HPDE6-E6E7 (cell line): ENCODE data around the gene SLC22A24.
"Not testable (repeated sequence)": the region's sequence is repeated elsewhere in the genome, so short reads cannot be mapped to it uniquely, and the experiment has no call there.

Experiments
- DNase-seq: peaks from one replicate; pipeline ENCODE4 v3.0.0; 2011; ENCODE audit warnings: missing footprints; ENCODE audit errors: extremely low spot score

The SLC22A24 gene

GRCh38 chr11:63144121-63144520 lies at the start of gene SLC22A24:
Gene SLC22A24, minus strand, starts transcription at chr11:63144221. Its CDS starts 442 bp downstream, at chr11:63143779.
- no peak for DNase-seq

DNA sequence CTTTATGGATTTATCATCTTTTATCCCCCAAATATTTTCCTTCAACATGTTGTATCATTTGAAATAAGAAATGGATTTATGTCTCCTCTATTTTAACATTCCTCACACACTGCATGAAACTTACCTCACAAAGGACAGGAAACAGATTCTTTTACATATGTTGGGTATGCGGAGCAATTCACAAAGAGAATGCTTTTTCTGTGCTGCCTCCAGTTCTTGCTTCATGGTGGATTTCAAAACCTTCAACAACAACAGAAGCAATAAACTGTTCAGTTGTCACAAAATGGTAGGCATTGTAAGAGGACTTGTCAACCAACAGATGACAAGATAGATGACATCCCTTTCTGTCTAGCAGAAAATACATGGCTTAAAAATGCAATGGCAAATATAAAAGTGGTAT lies 36.5 kb upstream of the SLC22A24 start:
- no peak for DNase-seq

- no peak for DNase-seq
Measured at GRCh38 chr11:63179432-63180041, 35.5 kb upstream of the SLC22A24 start.

DNA sequence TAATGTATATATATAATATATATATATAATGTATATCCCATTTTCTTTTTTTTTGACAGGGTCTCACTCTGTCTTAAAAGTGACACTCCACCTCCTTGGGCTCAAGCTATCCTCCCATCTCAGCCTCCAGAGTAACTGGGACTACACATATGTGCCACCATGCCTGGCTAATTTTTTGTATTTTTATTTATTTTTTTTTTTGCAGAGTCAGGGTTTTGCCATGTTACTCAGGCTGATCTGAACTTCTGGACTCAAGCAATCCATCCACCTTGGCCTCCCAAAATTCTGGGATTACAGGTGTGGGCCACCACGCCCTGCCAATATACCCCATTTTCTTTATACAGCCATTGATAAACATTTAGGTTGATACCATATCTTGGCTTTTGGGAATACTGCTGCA lies 33.9 kb upstream of the SLC22A24 start:
- no peak for DNase-seq

GRCh38 chr11:63165706-63166310 lies 21.8 kb upstream of the SLC22A24 start:
- no peak for DNase-seq

GRCh38 chr11:63155794-63156193 lies 11.8 kb upstream of the SLC22A24 start:
- no peak for DNase-seq

DNA sequence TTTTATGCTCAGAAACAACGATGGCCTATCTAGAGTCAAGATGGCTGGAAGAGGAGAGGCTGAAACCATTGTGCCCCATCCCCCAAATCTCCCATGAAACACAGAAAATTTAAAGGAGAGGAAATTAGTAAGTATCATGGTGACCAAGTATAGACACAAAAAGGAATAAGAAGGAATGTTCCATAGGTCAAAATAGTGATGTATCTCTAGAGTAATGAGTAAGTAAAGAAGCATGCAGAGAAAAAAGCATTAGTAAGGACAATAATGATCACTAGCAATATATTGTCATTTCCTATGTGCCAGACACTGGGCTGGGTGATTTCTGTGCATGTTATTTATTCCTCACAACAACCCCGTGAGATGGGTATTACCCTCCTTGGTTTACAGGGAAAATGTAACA lies 2.6 kb upstream of the SLC22A24 start:
- DNase-seq = no peak

GRCh38 chr11:63142459-63142858 lies 1.6 kb downstream of the SLC22A24 start:
- DNase-seq = no peak

GRCh38 chr11:63132985-63133775 lies 10.8 kb downstream of the SLC22A24 start:
- DNase-seq = no peak

DNA sequence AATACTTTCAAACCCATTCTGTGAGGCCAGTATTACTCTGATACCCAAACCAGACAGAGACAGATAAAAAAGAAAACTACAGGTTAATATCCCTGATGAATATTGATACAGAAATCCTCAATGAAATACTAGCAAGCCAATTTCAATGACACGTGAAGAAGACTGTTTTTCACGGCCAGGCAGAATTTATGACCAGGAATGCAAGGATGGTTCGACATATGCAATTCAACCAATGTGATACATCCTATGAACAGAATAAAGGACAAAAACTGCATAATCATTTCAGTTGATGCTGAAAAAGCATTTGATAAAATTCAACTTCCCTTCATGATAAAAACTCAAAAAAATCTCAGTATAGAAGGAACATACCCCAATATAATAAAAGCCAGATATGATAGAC lies 44.5 kb downstream of the SLC22A24 start:
- no peak for DNase-seq

DNA sequence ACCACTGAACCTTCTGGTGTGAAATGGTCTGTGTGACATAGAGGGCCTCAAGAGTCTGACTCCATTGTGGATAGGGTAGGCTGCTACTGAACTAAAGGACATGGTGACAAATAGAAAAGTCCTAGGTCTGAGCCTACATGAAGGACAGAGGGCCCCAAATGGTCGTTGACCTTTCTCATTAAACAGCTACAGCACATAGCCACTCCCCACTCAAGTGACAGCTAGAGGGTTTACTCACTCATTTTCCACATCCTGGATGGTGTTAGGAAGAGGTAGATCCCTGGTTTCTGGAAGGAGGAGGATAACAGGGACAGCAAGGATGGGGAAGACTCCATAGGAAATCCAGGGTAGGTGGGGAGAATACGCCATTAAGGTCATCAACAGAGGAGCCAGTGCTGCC lies 63.3 kb downstream of the SLC22A24 start:
- no peak for DNase-seq

GRCh38 chr11:63046203-63046602 lies 97.8 kb downstream of the SLC22A24 start:
- DNase-seq = not testable (repeated sequence)

DNA sequence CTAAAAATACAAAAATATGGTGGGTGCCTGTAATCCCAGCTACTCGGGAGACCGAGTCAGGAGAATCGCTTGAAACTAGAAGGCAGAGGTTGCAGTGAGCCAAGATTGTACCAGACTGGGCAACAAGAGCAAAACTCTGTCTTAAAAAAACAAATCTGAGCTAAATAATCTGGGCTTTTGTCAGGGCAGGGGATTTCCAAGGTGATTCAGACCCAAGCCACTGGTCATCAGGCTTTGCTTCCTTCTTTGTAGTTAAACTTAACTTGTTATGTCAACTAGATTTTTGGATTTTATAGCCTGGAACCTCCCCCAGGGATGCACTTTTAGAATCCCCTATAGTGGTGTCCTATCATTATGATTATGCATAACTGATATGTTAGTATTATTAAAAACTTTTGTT lies 101.4 kb downstream of the SLC22A24 start:
- no peak for DNase-seq

- DNase-seq = no peak
Measured at GRCh38 chr11:63032457-63032856, 111.6 kb downstream of the SLC22A24 start.
